Measurements from ENCODE around the gene BHLHE23.

- TF ChIP-seq CTCF (IDR thresholded peaks at IDR 0.05) (no peak), POLR2A (IDR thresholded peaks at IDR 0.05) (no peak)
These were observed 26.8 kb downstream of the BHLHE23 start for GRCh38 chr20:62979876-62980373.

Measured in tibial nerve (tissue), 3 donors.